MM.1S (cell line): ENCODE data around the gene FCGR3A.
"Not testable (repeated sequence)": the region's sequence is repeated elsewhere in the genome, so short reads cannot be mapped to it uniquely, and the experiment has no call there.

Experiments used
- DNase-seq: peaks from one replicate; pipeline ENCODE4 v3.0.0-alpha.2; 2015
- H2AFZ ChIP-seq: fragments of 300-600 bp; sonication (generic); 2 replicates; pipeline ENCODE4 v1.6.0; 2016; ENCODE audit warnings: antibody characterized with exemption, low read length
- H3F3A ChIP-seq: fragments of 300-600 bp; sonication (generic); 2 replicates; pipeline ENCODE4 v1.6.1; 2016; ENCODE audit warnings: mild to moderate bottlenecking, antibody characterized with exemption, low read length, moderate library complexity, mixed read lengths; ENCODE audit not compliant: insufficient read depth
- H3K27ac ChIP-seq: fragments of 300-600 bp; sonication (generic); 2 replicates; pipeline ENCODE4 v1.5.1; 2016; ENCODE audit warnings: mild to moderate bottlenecking, low read length
- H3K27me3 ChIP-seq: fragments of 300-600 bp; sonication (generic); replicated peaks from 2 replicates; pipeline ENCODE4 v1.6.0; 2016; ENCODE audit warnings: low read length; ENCODE audit not compliant: insufficient read depth
- H3K36me3 ChIP-seq: fragments of 300-600 bp; sonication (generic); replicated peaks from 2 replicates; pipeline ENCODE4 v1.6.1; 2016; ENCODE audit warnings: mild to moderate bottlenecking, low read length, mixed read lengths; ENCODE audit not compliant: insufficient read depth
- H3K4me1 ChIP-seq: fragments of 300-600 bp; sonication (generic); 2 replicates; pipeline ENCODE4 v1.6.1; 2016; ENCODE audit warnings: low read length, mixed read lengths
- H3K4me2 ChIP-seq: fragments of 300-600 bp; sonication (generic); 2 replicates; pipeline ENCODE4 v1.6.0; 2016; ENCODE audit warnings: low read depth, low read length
- H3K4me3 ChIP-seq: fragments of 300-600 bp; sonication (generic); 2 replicates; pipeline ENCODE4 v1.5.1; 2016; ENCODE audit warnings: low read length, mixed read lengths
- H3K79me2 ChIP-seq: fragments of 300-600 bp; sonication (generic); 2 replicates; pipeline ENCODE4 v1.6.1; 2016; ENCODE audit warnings: mixed run types, low read length, mixed read lengths
- H3K9ac ChIP-seq: fragments of 300-600 bp; sonication (generic); 2 replicates; pipeline ENCODE4 v1.6.1; 2016; ENCODE audit warnings: low read length, mixed read lengths
- H3K9me2 ChIP-seq: fragments of 300-600 bp; sonication (generic); replicated peaks from 2 replicates; pipeline ENCODE4 v1.6.1; 2016; ENCODE audit warnings: mild to moderate bottlenecking, low read length, mixed read lengths; ENCODE audit not compliant: insufficient read depth
- H3K9me3 ChIP-seq: fragments of 300-600 bp; sonication (generic); replicated peaks from 2 replicates; pipeline ENCODE4 v1.6.1; 2016; ENCODE audit warnings: mild to moderate bottlenecking, low read length, mixed read lengths; ENCODE audit not compliant: insufficient read depth
- H4K20me1 ChIP-seq: fragments of 300-600 bp; sonication (generic); 2 replicates; pipeline ENCODE4 v1.6.1; 2016; ENCODE audit warnings: mild to moderate bottlenecking, low read length, moderate library complexity, mixed read lengths; ENCODE audit not compliant: insufficient read depth
- EZH2 ChIP-seq: fragments of 300-600 bp; sonication (generic); optimal IDR thresholded peaks from 2 replicates; pipeline ENCODE3; 2017; ENCODE audit warnings: low read depth, mild to moderate bottlenecking, antibody characterized with exemption, low read length, mixed read lengths
- EZH2phosphoT487 ChIP-seq: fragments of 300-600 bp; sonication (generic); IDR thresholded peaks from 2 replicates; pipeline ENCODE4 v1.6.1; 2018; ENCODE audit warnings: antibody characterized with exemption, low read length
- TF ChIP-seq, protein P1 (sequence below): fragments of 300-600 bp; sonication (generic); IDR thresholded peaks from 2 replicates; pipeline ENCODE4 v1.5.1; 2016; ENCODE audit warnings: antibody characterized with exemption, low read length, mixed read lengths

FCGR3A gene

DNA sequence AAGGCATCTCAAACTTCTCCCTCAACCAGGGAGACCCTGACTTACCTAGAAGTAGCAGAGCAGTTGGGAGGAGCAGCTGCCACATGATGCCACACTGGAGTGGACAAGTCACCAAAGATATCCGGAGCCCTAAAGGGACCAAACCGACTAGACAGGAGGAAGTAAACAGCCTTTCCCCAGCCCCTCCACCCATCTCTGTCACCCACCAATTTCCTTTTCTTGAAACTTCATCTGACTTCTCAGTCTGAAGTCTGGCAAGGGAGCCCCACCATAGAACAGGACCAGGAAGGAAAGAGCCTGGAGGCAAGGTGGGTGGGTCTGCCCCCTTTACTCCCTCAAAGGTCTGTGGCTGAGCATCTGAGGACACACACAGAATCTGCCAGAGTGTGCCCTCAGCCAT lies at the start of gene FCGR3A:
Gene FCGR3A, minus strand, starts transcription at position 167 of the 400 bp plus-strand sequence. Its CDS starts 82 bp downstream, at position 85.
- no peaks in the 10 kb centered on the region for H3K4me1 ChIP-seq
- no peak within 1 kb of the TSS for H3K4me3 ChIP-seq
- H3K4me2 ChIP-seq = no peak within 1 kb of the TSS
- H3F3A ChIP-seq = no peaks in the 10 kb centered on the region
- H3K79me2 ChIP-seq = no peaks in the 10 kb centered on the region
- no peak for TF ChIP-seq EZH2
- no peak for TF ChIP-seq EZH2phosphoT487
- TF ChIP-seq, protein P1, sequence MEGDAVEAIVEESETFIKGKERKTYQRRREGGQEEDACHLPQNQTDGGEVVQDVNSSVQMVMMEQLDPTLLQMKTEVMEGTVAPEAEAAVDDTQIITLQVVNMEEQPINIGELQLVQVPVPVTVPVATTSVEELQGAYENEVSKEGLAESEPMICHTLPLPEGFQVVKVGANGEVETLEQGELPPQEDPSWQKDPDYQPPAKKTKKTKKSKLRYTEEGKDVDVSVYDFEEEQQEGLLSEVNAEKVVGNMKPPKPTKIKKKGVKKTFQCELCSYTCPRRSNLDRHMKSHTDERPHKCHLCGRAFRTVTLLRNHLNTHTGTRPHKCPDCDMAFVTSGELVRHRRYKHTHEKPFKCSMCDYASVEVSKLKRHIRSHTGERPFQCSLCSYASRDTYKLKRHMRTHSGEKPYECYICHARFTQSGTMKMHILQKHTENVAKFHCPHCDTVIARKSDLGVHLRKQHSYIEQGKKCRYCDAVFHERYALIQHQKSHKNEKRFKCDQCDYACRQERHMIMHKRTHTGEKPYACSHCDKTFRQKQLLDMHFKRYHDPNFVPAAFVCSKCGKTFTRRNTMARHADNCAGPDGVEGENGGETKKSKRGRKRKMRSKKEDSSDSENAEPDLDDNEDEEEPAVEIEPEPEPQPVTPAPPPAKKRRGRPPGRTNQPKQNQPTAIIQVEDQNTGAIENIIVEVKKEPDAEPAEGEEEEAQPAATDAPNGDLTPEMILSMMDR = no peak
- no peaks in the 10 kb centered on the region for H3K27me3 ChIP-seq
- H2AFZ ChIP-seq = no peak within 1 kb of the TSS
- H3K36me3 ChIP-seq = no peaks in the 10 kb centered on the region
- H4K20me1 ChIP-seq = no peaks in the 10 kb centered on the region
- no peaks in the 10 kb centered on the region for H3K9me2 ChIP-seq
- no peaks in the 10 kb centered on the region for H3K9me3 ChIP-seq
- H3K9ac ChIP-seq = no peak within 1 kb of the TSS
- no peak for DNase-seq
- H3K27ac ChIP-seq = no peak within 1 kb of the TSS

DNA sequence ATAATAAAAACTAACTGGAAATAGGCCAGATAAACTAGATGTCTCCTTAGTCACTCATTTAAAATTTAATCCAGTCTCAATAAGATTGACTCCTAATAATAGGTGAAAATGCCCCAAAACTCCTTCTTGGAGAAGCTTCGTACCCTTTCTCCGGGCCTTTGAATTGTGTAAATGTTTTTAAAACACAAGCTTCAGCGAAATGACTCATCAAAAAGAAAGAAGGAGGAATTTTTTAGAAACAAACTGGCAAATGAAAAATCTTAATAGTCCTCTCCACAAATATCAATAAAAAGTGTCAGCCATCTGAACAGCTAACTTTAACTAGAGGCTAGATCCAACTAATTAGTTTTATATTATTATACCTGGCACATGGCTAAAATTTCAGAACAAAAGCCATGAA lies 47.5 kb upstream of the FCGR3A start:
- not testable (repeated sequence) for H3F3A ChIP-seq, H3K9ac ChIP-seq, H3K9me3 ChIP-seq, H3K4me2 ChIP-seq, DNase-seq, H3K27ac ChIP-seq, H4K20me1 ChIP-seq, H3K9me2 ChIP-seq, H2AFZ ChIP-seq, H3K4me1 ChIP-seq, H3K27me3 ChIP-seq, H3K36me3 ChIP-seq, H3K4me3 ChIP-seq, H3K79me2 ChIP-seq

DNA sequence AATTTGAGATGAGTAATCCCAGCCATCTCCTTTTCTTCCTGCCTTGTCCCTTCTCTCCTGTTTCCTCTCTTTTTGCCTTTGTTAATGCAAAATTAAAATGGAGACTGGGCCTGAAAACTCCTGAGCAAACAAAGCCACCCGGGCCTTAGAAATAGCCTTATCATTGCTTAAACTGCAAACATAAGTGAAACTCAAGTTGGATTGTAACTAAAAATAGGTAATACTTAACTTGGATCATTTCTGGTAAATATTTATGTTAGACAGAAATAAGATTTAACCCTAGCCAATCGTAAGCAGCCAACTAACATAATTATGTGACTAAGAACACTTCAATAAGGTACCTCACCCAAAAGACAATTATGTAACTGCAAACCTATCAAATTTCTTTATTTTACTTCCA lies 46.0 kb upstream of the FCGR3A start:
- H4K20me1 ChIP-seq, H2AFZ ChIP-seq, DNase-seq: not testable (repeated sequence)

DNA sequence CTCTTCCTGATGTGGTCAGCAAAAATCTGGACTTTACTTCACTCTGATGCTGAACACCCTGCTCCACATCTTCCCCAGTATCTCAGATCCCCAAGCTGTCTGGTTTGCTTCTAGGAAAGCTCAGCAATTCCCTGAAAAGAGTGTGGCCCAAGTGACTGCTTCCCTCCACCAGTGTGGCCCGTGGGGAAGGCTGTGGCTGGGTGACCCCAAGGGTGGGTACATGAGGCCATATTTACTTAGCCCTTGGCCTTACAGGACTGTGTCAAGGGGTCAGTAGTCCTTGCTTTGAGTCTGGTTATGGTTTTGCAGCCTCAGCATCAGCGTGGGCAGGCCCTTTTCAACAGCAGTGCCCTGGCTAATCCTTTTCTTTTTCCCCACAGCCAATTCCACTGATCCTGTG lies 45.6 kb upstream of the FCGR3A start:
- not testable (repeated sequence) for H3K27ac ChIP-seq, H3K9ac ChIP-seq, H4K20me1 ChIP-seq, H3K9me2 ChIP-seq, H3K36me3 ChIP-seq, H3K4me3 ChIP-seq, H3K79me2 ChIP-seq, H3K4me2 ChIP-seq, DNase-seq, H3F3A ChIP-seq, H3K4me1 ChIP-seq, H3K27me3 ChIP-seq, H2AFZ ChIP-seq, H3K9me3 ChIP-seq

More for the DNA sequence above, 46.0 kb upstream of the FCGR3A start:
- H3K4me2 ChIP-seq, H3K27ac ChIP-seq, H3K36me3 ChIP-seq, H3K9me3 ChIP-seq, H3K9me2 ChIP-seq, H3K9ac ChIP-seq, H3K79me2 ChIP-seq, H3K27me3 ChIP-seq, H3K4me3 ChIP-seq, H3K4me1 ChIP-seq, H3F3A ChIP-seq: not testable (repeated sequence)

DNA sequence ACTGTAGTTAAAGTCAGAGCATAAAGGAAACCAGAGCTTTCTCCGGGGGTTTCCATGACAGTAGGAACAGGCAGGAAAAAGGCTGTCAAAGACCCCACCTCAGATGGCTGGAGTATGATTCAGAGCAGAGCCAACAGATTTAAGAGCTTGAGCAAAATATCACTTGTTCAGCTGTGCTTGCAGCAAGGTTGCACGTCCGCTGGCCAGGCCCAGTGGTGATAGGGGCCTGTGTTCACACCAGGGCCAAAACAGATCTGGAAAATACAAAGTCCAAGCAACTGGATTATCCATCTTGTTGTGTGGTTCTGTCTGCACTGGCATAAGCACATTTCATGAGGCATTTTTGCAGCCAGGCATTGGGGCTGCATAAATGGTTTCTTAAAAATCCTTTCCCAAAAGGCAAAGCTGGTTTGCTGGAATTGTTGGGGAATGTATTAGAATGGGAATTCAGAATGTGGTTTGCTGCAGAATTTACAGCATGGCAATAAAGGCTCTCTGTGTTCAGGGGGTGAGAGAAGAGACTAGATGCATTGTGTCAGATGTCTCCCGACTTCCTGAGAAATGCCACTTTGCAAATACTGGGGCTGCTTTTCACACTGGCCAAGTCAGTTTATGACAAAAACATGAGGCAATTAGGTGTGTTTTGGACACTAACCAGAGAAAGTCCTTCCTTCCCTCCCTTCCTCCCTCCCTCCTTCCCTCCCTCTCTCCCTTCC lies 44.8 kb upstream of the FCGR3A start:
- H3F3A ChIP-seq, DNase-seq, H3K9ac ChIP-seq, H3K27ac ChIP-seq, H3K9me3 ChIP-seq, H3K4me3 ChIP-seq, H3K9me2 ChIP-seq, H2AFZ ChIP-seq, H3K4me2 ChIP-seq, H3K4me1 ChIP-seq, H3K79me2 ChIP-seq, H3K36me3 ChIP-seq, H4K20me1 ChIP-seq, H3K27me3 ChIP-seq: not testable (repeated sequence)

DNA sequence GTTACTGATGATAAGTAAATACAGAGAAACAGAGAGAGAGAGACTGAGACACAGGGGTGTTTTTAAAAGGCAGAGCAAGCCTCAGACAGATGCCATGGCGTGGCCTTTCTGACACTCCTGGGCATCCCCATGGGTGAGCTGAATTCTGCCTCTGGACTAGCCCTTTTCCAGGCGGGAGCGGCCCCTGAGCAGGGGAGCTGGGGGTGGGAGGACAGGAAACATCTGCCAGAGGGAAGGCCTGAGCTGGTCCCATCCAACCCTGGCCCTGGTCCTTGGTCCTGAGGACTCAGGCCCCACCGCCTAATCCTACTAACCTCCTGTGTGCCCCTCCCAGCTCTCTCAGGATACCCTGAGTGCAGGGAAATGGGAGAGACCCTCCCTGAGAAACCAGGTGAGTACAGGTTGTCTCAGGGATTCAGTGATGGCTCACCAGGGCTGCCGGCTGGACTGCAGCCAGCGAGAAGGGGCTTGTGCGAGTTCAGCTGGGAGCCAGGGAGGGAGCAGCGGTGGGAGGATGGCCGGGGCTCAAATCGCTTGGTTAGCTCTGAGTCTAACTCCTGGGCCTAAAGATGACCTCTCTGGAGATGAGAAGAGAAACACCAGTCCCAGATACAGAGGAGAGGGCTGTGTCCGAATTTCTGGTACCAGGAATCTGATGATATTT lies 43.6 kb upstream of the FCGR3A start:
- H3K79me2 ChIP-seq, H3K4me3 ChIP-seq, H3K27ac ChIP-seq, H3K4me2 ChIP-seq, H3F3A ChIP-seq, H3K9me2 ChIP-seq, H3K27me3 ChIP-seq, H2AFZ ChIP-seq, H3K36me3 ChIP-seq, H3K9ac ChIP-seq, H4K20me1 ChIP-seq, DNase-seq, H3K4me1 ChIP-seq, H3K9me3 ChIP-seq: not testable (repeated sequence)

DNA sequence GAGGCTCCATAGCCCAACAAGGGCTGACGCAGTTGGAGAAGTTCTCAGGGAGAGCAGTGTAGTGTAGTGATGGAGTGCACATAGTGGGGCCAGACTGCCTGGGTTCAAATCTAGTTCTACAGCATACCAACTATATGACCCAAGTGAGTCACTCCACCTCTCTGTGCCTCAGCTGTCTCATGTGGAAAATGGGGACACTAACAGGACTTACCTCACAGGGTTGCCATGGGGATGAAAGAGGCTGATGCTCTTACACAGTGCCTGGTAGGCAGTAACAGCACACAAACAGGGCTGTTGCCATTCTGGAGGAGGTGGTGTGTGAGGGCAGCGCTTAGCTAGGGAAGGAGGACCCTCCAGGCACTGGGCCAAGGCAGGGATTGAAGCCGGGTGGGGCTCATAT lies 43.0 kb upstream of the FCGR3A start:
- not testable (repeated sequence) for H3K9me2 ChIP-seq, H3K36me3 ChIP-seq, H3F3A ChIP-seq, H3K4me3 ChIP-seq, H3K27ac ChIP-seq, H3K79me2 ChIP-seq, H3K4me1 ChIP-seq, H3K27me3 ChIP-seq, H2AFZ ChIP-seq, DNase-seq, H3K9ac ChIP-seq, H4K20me1 ChIP-seq, H3K4me2 ChIP-seq, H3K9me3 ChIP-seq
